Left lobe of liver (tissue), 2 donors: Measurements from ENCODE around the gene CCDC142. TPM values are rescaled to one million over a fixed set of nuclear protein-coding genes. Genes with fewer than 3 reads are reported as not detected.

ENCODE experiments used
- ATAC-seq: fragments of 200-7000 bp; cut with Tn5 transposase; one replicate; pipeline ENCODE4 v1.9.1; 2020; ENCODE audit warnings: mild to moderate bottlenecking, moderate library complexity
- DNase-seq: peaks from one replicate; pipeline ENCODE4 v3.0.0-alpha.2; 2020; ENCODE audit warnings: low spot score
- total RNA-seq: library from RNA; stranded (reverse); gene quantifications from one replicate; pipeline ENCODE4 v1.2.1, GENCODE V29; 2021
- donor health status: DM: no; HTN: no; CAD: no; lungs with moderate emphysema.
- donor health status: DM: no; HTN: yes; CAD: no.

CCDC142 gene, protein sequence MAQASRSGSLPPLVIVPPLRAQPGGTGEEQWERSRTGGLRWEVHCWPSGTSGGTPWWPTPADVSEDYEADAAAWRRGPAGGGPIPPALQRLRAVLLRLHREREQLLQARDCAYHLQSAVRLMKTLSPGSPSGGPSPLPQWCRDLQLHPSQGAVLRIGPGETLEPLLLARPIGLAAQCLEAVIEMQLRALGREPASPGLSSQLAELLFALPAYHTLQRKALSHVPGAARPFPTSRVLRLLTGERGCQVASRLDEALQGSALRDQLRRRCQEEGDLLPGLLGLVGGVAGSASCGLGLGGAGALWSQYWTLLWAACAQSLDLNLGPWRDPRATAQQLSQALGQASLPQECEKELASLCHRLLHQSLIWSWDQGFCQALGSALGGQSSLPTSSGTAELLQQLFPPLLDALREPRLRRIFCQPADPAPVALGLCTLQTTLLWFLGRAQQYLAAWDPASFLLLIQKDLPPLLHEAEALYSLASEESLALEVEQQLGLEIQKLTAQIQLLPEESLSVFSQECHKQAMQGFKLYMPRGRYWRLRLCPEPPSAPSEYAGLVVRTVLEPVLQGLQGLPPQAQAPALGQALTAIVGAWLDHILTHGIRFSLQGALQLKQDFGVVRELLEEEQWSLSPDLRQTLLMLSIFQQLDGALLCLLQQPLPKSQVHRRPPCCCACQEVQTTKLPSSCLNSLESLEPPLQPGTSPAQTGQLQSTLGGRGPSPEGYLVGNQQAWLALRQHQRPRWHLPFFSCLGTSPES
- total RNA-seq, result 14.0 TPM

DNA sequence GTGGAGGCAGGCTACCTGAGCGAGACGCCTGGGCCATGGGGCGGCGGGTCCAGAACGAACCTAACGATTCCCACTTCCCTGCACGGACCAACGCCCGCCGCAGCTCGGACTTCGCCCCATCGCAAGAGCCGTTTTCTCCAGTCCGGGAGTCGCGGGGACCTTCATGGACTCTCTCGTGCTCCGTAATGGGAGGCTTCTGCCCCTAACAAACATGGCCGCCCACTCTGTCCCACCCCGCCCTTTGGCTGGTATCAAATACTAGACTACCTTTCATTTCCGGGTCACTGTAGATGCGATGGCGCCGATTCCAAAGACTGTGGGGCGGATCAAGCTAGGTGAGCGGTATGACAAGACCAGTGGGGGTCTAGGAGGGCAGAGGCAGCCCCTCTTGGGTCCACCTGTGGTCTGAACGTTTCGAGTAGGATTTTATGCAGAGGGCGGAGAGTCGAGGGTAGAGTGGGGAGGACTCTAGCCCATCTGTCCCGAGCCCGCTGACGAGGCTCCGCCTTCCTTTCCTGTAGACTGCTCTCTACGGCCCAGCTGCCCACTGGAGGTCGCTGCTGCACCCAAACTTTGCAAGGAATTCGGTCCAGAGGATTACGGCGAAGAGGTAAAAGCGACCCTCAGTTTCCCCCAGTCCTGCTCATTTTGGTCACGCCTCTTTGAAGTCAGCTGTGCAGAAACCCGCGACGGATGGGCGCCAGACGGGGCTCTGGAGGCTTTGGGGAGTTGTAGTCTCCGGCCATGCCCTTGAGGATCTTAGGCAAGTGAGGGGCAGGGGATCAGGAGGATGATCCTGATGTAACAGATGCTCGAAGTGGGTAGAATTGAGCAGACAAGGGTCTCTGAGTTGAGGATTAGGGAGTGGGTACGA is at the start of gene CCDC142, which contains the start of gene TTC31:
Gene CCDC142, minus strand, starts transcription at position 198 of the 874 bp plus-strand sequence. Its CDS starts 161 bp downstream, at position 37.
Gene TTC31, plus strand, starts transcription at position 281 of the 874 bp plus-strand sequence. Its CDS starts 15 bp downstream, at position 296.
- DNase-seq (peak; percentile 97), ATAC-seq (peak; percentile 90)

DNA sequence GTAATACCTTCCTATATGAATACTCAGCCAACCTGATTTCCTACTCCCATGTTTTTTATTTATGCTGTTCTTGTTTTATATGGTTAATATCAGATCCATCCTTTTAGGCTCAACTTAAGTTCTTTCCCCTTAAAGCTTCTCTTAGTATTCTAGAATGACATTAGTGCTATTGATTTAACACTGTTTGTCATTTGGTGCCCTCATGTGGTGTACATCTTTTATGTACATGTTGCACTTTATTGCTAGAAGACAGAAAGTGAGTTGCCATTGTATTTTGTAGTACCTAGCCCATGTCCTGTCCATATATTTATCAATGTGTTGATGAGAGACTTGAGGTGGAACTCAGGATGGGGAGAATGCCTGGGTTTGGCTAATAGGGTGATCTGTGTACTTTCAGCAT is 49.4 kb upstream of the CCDC142 start:
- DNase-seq, result no peak

DNA sequence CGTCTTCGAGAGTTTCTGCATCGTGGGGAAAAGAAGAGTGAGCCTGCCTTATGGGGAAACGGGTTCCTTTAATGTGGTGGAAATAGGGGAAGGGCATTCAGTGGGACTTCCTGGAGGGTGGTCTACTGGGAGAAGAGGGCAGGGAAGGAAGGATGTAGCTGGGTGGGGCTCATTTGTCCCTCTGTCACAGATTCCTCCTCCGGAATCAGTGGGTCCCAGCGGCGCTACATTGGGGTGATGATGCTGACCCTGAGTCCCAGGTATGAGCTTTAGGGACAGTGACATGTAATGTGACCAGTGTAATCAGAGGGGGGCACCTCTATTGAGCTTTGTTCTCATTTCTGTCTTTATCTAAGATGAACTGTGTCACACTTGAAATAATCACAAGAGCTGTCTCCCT is 48.9 kb upstream of the CCDC142 start:
- no peak for ATAC-seq
- no peak for DNase-seq

More for the DNA sequence above, 49.4 kb upstream of the CCDC142 start:
- ATAC-seq, result no peak

DNA sequence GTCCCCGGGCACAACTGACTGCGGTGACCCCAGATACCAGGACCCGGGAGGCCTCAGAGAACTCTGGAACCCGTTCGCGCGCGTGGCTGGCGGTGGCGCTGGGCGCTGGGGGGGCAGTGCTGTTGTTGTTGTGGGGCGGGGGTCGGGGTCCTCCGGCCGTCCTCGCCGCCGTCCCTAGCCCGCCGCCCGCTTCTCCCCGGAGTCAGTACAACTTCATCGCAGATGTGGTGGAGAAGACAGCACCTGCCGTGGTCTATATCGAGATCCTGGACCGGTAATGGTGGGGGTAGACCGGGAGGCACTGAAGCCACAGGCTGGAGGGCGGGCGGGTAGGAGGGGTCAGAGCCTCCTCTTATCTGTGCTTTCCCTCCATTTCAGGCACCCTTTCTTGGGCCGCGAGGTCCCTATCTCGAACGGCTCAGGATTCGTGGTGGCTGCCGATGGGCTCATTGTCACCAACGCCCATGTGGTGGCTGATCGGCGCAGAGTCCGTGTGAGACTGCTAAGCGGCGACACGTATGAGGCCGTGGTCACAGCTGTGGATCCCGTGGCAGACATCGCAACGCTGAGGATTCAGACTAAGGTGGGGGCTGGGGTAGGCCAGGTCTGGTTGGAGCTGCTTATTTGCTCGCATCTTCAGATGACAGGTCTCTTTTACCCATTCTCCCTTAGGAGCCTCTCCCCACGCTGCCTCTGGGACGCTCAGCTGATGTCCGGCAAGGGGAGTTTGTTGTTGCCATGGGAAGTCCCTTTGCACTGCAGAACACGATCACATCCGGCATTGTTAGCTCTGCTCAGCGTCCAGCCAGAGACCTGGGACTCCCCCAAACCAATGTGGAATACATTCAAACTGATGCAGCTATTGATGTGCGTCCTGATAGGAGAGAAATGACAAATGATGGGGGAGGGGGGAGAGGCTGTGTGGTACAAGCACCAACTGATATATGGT is 47.7 kb upstream of the CCDC142 start:
- no peak for DNase-seq
- ATAC-seq, result peak; percentile 31

DNA sequence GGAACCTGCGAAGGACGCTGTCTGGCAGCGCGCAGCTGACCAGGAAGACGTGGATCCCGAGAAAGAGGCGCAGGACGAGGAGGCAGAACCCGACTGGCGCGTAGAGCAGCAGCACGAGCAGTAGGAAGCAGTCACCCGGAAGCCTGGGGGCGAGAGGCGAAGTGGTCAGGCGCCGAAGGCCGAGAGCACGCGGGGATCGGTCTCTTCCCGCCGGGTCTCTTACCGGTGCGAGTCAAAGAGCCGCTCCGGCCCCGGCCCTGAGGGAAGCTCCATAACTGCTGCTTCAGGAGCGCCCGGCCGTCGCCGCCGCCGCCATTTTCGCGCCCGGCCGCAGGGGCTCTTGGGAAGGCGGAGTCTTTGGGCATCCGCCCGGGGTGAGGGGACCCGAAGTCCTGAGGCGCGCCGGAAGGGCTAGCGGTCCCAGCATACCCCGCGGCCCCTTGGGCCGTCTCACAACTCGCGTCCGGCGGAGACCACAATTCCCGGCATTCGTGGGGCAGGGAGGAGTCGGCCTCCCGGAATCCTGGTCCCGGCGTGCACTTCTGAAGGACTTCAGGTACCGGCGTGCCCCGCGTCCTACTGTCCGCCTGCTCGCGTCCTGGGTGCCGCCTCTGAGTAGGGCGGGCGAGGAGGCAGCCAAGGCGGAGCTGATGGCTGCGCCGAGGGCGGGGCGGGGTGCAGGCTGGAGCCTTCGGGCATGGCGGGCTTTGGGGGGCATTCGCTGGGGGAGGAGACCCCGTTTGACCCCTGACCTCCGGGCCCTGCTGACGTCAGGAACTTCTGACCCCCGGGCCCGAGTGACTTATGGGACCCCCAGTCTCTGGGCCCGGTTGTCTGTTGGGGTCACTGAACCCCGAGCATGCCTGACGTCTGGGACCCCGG is 46.8 kb upstream of the CCDC142 start, which contains the start of the genes AUP1 and HTRA2:
Gene AUP1, minus strand, starts transcription at position 350 of the 882 bp plus-strand sequence. Its CDS starts 77 bp downstream, at position 273.
Gene HTRA2, plus strand, starts transcription at position 577 of the 882 bp plus-strand sequence. Its CDS starts 74 bp downstream, at position 651.
- ATAC-seq, result peak; percentile 93
- peak; percentile 100 for DNase-seq

DNA sequence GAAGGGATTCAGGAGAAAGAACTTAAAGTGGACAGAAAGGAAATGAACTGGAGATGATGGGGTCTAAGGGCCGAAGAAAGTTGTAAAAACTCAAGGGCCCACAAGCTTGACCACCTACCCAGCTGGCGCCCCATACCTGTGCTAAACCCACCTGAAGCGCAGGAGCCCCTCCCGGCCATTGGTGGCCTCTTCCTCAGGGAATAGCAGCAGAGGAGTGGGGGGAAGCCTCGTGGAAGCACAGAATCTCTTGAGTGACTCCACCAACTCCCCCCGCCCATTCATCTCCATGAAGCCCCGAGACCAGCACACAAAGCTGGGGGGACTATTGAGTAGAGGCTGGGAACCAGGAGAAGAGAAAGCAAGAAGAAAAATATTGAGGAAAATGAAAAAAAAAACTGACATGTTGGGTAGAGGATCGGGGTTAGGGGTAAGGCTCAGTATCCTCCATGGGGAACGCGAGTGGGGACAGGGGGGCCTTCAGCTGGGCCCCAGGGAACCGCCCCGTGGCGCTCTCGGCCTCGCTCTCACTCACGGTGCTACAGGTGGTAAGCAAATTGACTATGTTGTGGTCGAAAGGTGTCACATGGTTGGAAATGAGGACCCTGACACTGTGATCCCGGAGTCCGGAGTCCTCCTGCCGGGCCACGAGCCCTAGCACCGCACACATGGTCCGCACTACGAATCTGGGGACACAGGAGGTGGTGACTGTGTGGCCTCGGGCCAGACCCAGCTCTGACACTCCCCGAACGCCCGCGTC is 46.0 kb upstream of the CCDC142 start:
- peak; percentile 18 for ATAC-seq
- no peak for DNase-seq

DNA sequence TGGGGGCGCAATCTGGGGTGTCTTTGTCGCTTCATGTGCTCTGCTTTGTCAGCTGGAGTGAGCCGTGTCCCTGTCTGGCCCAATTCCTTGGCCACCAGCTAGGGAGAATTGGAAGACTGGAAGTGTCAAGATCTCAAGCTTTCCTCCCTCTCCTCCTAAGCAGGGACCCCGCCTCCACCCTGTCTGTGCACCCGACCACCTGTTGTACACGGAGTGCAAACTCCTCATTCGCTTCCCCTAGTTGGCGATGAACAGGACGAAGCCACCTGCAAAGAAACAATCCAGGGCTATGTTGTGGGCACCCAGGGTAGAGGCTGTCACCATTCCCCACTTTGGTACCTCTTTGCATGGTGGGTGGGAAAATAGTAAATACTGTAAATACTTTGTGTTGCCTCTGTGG is 44.9 kb upstream of the CCDC142 start:
- ATAC-seq (no peak), DNase-seq (no peak)

DNA sequence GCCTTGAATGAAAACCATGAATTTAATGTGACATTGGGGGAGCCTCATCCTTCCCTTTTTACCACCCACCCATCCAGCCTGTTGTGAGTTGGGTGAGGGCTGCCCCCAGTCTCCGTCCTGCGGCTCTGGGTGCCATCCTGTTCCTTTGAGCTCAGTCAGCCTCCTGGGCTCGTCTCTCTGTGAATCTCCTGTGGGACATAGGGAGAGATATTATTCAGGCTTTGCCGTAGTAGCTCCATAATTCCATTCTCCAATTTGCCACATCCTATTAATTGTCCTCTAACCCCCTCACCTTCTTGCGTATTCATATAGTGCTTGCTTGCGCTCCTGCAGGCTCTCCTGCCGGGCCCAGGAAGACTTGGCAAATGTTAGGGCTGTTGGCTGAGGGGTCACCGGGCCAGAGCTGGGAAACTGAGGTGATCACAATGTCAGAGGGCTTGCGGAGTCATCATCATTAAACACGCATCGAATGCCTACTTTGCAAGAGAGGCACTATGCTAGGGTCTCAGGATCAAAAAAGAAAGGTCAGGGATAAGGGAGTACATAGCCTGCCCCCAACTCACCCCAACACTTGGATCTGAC is 43.9 kb upstream of the CCDC142 start:
- ATAC-seq (no peak), DNase-seq (no peak)

DNA sequence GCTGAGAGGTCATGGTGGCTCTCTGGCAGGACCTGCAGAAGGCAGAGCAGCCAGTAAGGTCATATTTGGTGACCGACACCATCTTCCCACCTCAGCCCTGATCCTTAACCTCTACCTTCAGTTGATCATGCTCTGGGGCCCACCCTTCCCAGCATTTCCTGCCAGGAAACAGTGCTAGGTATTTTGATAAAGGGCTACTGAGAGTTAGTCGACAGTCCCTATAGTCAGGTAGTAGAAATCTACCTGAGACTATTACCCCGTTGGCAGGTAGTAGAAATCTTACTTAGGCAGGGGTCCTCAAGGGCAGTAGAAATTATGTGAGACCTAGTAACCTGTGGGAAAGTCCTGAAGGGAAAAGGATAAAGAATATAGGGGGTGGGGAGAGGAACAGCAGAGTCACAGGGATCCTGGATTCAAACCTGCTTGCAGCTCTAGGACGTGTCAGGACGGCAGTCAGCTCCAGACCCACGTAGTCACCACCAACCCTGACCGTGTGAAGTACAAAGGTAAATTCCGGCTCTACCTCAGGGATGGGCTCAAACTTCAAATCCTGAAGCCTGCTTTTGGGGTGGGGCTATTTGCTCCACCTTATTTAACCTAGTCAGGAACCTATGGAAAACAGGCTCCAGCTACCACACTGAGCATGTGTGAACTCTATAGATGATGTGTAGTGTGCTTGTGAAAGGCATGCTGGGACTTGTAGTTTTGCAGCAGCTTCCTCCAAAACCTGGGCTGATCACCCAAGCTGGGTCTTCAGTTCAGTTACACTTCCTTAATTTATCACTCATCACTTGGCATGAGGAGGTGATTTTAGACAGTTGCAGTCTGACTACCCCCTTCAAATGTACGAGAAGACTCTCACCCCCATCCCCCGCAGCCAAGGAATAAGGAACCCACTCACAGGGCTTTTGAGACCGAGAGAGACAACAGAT is 43.2 kb upstream of the CCDC142 start, which contains the start of gene DQX1:
Gene DQX1, minus strand, starts transcription at position 515 of the 932 bp plus-strand sequence. Its CDS starts 502 bp downstream, at position 13.
- DNase-seq, result no peak
- no peak for ATAC-seq

DNA sequence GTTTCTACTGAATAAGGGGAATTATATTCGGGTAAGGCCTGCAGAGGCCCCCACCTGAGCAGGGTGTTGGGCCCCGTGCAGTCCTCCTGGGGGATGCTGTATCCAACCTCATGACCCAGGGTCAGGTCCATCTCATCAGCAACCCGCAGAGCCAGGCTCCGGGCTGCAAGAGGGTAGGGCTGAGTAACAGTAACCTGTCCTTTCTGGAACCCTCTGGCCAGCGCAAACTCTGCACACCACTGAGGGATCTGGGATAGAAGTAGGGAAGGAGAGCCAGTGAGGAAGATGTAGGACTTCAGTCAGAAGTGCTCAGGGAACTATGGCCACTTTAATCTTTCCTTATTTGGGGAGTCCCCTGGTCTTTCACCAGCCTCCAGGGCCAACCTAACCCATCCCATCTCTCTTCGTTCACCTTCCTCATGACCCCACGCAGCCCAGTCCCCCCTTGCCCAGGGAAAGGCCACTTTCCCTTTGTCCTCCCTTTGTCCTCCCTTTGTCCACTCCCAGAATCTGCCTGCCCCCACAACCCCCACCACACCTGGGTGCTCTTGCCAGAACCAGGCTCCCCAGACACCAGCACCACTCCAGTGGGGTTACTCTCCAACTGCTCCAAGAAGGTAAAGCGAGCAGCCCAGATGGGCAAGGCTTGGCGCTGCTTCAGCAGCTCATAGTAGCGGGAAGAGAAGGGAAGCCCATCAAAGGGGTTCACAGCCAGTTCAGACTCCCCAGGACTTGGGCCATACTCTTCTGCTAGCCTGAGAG is 42.3 kb upstream of the CCDC142 start:
- DNase-seq (no peak), ATAC-seq (no peak)

DNA sequence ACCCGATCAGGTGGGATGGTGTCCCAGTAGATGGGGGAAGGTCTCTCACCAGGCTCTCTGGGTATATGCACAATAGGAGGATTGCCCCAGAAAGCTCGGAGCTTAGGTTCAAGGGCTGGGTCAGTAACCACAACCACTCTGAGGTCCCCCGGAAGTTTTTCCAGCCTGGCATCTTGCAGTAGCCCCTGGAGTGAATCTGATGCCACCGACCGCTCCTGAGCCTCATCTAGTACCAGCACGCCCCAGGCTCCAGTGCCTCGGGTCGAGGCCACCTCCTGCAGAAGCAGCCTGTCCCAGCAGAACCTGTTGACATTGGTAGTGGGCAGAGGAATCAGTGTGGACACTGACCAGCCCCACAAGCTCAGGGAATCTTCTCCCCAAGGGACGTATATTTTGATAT is 41.2 kb upstream of the CCDC142 start:
- no peak for ATAC-seq
- no peak for DNase-seq

DNA sequence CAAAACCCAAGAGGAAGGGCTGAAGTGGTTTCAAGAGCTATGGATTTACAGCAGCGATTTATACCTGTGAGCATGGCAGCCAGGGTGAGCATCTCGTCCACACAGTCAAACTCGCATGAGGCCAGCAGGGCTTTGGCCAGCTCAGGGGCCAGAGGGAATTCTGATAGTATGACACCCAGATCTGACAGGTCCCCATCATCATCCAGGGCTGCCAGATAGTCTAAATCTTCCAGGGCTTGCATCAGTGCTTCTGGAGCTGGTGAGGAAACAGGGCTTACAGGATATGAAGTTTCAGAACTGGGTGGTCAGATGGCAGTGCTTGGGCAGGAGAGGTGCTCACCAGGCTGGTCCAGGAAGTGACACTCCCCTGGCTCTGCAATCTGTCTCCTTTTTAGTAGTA is 39.7 kb upstream of the CCDC142 start:
- ATAC-seq, result no peak
- no peak for DNase-seq

DNA sequence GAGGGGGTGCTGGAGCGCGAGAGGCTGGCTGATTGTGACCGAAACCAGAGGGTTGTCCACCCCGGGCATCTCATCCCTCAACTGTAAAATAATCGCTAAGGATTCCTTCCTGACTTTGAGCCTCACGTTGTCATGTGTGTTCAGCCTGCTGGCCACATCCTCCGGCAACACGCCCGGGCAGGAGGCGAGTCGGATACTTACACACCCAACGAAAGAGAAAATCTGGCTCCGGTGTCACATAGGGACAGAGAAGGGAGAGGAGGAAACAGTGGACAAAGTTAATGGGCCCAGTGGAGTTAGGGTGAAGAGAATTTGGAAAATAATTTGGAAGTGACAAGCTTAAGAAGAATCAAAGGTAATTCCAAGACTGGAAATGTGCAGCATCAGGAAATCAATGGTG is 33.9 kb upstream of the CCDC142 start:
- DNase-seq, result no peak

DNA sequence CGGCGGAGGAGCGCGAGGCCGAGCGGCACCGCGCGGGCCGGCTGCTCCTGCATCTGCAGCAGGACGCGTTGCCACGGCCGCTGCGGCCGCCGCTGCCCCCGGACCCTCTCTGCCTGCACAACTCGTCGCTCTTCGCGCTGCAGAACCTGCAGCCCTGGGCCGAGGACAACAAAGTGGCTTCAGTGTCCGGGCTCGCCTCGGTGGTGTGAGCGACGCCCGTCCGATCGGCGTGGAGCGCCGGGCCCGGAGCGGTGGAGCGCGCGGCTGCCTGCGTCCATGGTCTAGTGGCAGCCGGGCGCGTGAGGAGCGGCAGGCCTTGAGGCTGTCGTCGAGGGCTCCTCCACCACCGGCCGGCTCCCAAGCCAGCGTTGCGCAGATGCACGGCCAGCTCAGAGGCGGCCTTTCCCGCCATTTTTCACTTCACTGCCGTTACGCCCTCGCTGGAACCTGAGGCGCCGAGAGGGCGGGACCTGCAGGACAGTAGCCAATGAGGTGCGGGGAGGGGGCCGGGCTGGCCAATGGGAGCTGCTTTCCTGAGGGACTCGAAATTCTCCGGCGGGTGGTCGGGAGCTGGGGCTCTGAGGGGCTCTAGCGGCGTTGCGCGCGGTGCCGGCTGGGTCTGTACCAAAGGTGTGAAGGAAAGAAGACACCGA is 33.3 kb upstream of the CCDC142 start:
- ATAC-seq (peak; percentile 72), DNase-seq (no peak)

More for the DNA sequence above, 33.9 kb upstream of the CCDC142 start:
- ATAC-seq, result no peak
